IMR-90 (cell line): ENCODE data around the gene PLCL2.

Experiments
- BHLHE40 ChIP-seq: fragments of 150-350 bp; IDR thresholded peaks from 2 replicates; pipeline ENCODE4 v1.6.1; 2016; ENCODE audit warnings: mild to moderate bottlenecking, low read depth, low read length
- CEBPB ChIP-seq: IDR thresholded peaks from 2 replicates; pipeline ENCODE4 v1.6.1; 2012; ENCODE audit warnings: low read depth, low read length, improper control_type of control experiment
- CTCF ChIP-seq: conservative IDR thresholded peaks from 2 replicates; pipeline ENCODE4 v1.5.1; 2012; ENCODE audit warnings: mild to moderate bottlenecking, low read depth, low read length, improper control_type of control experiment
- ELK1 ChIP-seq: fragments of 150-350 bp; IDR thresholded peaks from 2 replicates; pipeline ENCODE4 v1.6.1; 2016; ENCODE audit warnings: low read depth, mild to moderate bottlenecking, low read length, moderate library complexity, borderline replicate concordance
- FOS ChIP-seq: fragments of 150-350 bp; IDR thresholded peaks from 2 replicates; pipeline ENCODE4 v1.6.1; 2016; ENCODE audit warnings: low read depth, low read length
- MAZ ChIP-seq: IDR thresholded peaks from 2 replicates; pipeline ENCODE4 v1.6.1; 2012; ENCODE audit warnings: low read depth, mild to moderate bottlenecking, low read length, improper control_type of control experiment, moderate library complexity, borderline replicate concordance
- MXI1 ChIP-seq: IDR thresholded peaks from 2 replicates; pipeline ENCODE4 v1.6.1; 2012; ENCODE audit warnings: low read depth, mild to moderate bottlenecking, low read length, moderate library complexity, borderline replicate concordance
- POLR2A ChIP-seq: IDR thresholded peaks from 2 replicates; pipeline ENCODE4 v1.6.1; 2012; ENCODE audit warnings: mild to moderate bottlenecking, low read depth, low read length
- RAD21 ChIP-seq: IDR thresholded peaks from 2 replicates; pipeline ENCODE4 v1.6.1; 2012; ENCODE audit warnings: low read length, improper control_type of control experiment
- RFX5 ChIP-seq: IDR thresholded peaks from 2 replicates; pipeline ENCODE4 v1.8.0; 2012; ENCODE audit warnings: low read depth, mild to moderate bottlenecking, low read length, moderate library complexity
- USF2 ChIP-seq: fragments of 150-350 bp; IDR thresholded peaks from 2 replicates; pipeline ENCODE4 v1.6.1; 2017; ENCODE audit warnings: mild to moderate bottlenecking, antibody characterized with exemption, low read length, low read depth

- TF ChIP-seq POLR2A = no peak
- no peak for TF ChIP-seq MAZ
- no peak for TF ChIP-seq CTCF
- no peak for TF ChIP-seq MXI1
- TF ChIP-seq USF2 = no peak
- no peak for TF ChIP-seq FOS
- TF ChIP-seq RAD21 = no peak
- TF ChIP-seq CEBPB = no peak
- no peak for TF ChIP-seq RFX5
- no peak for TF ChIP-seq ELK1
- TF ChIP-seq BHLHE40 = no peak
Measured at GRCh38 chr3:17088017-17088416, 203.3 kb downstream of the PLCL2 start.
